Hematopoietic multipotent progenitor cell treated with erythropoietin and hydrocortisone succinate and interleukin-3 and kit ligand, for 15 days (in vitro differentiated cells): ENCODE results near the gene NGFR.
A peak's percentile ranks its signal among the peaks of the same experiment; 100 is the strongest.
"Not testable (repeated sequence)": the region's sequence is repeated elsewhere in the genome, so short reads cannot be mapped to it uniquely, and the experiment has no call there.

ENCODE experiments used
- DNase-seq: peaks from one replicate; pipeline ENCODE4 v3.0.0-alpha.2; 2015; ENCODE audit warnings: low spot score

Gene NGFR

DNA sequence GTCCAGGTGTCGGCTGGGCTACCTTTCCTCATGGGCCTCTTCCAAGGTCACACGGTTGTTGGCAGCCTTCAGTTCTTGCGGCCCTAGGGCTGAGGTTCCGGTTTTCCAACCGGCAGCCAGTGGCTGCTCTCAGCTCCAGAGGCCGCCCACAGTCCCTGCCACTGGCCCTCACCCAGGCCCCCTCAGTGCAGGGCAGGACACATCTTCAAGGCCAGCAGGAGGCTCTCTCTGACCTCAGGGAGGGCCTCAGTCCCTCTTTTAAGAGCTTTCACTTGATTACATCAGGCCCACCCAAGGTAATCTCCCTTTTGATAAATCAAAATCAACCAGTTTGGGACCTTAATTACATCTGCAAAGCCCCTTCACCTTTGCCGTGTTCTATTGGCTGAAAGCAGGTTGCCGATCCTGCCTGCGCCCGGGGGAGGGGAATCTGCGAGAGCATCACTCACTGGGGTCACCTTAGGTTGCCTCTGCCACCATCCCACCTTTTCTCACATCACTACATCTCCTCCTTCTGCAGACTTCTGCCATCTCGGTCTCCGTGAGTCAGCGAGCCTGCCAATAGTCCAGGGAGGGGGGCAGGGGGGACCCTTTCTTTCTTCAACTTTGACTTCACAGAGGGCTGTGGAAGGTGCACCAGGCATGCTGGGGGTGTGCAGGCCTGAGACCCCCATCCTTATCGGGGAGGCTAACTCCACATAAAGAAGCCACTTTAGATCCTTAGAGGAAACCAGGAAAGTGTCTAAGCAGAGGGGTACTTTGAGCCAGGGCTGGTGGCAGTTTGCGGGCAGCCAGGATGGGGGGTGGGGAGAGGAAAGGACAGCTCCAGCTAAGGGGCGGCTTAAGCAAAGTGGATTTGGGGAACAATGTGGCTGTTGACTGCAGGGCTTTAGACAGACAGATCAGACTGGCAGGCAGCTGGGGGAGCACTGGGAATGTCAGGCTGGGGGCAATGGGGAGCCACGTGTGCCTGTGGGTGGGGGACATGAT, 51.7 kb downstream of the NGFR start:
- DNase-seq = no peak

DNA sequence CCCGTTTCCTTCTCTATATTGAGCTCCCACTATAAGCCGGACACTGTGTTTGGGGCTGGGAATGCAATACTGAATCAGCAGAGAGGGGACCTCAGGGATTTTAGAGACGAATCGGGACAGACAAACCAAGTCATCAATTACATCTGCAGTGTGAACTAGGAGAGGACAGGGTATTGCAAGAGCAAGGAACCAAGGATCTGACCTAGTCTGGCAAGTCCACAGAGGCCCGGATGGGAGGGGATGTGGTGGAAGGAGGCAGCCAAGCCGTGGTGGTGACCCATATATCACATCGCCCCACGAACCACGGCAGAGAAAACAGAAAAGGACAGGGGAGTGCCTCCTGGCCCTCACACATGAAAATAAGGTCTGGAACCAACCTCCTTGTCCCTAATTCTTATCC, 52.5 kb downstream of the NGFR start:
- DNase-seq = no peak

DNA sequence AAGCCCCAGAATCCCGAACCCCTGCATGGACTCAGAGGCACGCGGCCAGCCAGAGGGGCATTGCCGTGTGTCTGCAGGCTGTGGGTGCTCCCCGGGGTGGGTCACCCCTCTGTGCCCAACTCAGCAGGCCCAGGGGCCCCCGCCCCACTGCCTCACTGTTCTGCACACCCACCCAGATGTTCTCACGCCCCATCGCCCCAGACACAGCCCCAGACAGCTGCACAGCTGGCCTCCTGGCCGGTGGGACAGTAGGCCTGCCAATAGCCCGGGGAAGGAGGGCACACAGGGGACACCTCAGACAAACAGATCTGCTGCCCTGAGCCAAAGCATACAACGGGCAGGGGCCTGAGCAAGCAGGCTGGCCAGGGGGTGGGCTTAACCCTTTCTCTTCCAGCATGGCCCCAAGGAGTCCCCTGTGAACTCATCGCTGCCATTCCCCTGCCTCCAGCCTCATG, 53.0 kb downstream of the NGFR start:
- no peak for DNase-seq

DNA sequence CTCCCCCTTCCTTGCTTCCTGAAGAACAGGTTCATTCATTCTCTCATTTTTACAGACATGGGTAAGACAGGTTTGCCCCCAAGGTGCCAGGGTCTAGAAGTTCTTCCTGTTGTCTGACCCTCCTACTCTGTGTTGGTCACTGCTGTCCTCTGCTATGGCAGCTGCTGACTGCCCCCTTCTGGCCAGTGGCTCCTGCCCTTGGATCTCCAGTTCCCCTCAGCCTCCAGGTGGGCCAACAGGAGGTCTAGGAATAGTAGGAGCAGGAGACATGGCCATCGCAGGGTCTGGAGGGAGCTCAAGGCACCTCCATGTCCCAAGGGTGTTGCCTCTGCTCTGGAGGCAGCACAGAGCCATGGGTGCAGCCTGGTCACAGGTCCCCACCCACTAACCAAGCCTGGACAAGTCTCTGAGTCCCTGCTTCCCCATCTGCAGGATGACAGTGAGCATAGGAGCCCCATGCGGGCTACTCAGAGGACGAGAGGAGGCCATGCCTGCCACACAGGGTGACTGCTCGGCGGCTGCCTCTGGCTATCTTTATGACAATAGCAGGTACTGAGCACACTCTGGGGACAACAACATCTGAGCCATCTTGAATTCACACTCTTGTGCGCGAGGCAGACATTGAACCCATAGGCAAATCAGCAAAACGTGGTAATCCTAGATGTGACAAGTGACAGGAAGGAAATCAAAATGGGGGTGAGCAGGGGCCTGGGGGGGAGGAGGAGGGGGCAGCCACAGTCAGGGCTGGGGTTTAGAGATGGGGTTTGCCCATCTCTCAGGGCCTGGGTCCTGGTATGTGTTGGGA, 53.6 kb downstream of the NGFR start:
- DNase-seq = no peak

DNA sequence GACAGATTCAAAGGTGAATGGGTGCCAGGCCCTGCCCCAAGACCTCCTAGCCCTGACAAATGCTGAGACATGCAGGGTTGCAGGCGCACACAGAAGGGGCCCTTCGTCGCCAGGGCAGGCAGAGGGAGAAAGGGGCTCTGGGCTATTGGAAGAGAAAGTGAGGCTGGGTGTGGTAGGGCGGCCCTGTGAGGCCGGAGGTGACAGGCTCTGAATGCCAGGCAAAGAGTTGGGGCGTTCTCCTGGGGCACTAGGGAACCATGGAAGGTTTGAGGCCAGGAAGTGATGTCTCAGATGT, 54.2 kb downstream of the NGFR start:
- DNase-seq = no peak

DNA sequence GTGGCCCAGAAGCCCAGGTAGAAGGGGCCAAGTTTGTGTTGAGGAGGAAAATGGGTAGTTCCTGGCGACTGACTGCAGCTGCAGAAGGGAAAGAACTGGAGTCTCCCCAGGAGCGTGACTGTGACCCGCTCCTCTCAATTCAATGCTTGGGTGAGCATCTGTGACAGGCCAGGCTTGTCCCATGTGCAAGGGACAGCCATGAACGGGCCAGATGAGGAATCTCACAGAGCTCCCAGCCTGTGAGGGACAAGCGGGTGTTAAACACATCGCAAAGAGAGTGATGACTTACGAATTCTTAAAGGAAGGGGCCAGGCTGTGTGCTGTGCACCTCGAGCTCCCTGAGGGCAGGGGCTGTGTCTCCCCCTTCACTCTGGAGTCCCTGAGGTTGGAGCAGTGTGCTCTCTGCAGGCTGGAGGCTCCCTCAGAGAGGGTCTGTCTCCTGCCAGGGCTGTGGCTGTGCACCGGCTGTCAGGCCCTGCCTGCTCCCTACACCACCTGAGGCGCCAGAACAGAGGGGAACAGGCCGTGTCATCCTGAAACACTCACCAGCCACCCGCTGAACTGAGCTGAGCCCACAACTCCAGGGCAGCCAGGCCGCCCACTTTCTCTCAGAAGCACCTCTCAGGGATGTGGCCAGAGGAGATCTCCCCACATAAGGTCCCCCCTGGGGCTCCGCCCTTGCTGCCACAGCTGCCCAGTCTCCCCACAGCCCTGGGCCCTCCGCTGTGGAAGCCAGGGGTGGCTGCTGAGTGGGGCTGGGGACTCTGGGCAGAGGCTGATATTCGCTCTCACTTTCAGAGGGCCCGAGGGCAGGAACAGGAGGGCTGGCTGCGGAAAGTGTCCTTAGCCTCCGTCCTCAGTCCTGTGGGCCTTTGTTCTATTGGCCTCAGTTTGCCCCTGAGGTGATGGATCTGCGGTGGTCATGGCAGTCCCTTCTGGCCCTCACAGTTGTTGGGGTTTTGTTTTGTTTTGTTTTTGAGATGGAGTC, 54.9 kb downstream of the NGFR start:
- DNase-seq = no peak

DNA sequence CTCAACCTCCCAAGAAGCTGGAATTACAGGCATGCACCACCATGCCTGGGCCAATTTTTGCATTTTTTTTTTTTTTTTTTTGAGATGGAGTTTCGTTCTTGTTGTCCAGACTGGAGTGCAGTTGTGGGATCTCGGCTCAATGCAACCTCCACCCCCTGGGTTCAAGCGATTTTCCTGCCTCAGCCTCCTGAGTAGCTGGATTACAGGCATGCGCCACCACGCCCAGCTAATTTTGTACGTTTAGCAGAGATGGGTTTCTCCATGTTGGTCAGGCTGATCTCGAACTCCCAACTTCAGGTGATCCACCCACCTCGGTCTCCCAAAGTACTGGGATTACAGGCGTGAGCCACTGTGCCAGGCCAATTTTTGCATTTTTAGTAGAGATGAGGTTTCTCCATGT, 55.7 kb downstream of the NGFR start:
- not testable (repeated sequence) for DNase-seq

DNA sequence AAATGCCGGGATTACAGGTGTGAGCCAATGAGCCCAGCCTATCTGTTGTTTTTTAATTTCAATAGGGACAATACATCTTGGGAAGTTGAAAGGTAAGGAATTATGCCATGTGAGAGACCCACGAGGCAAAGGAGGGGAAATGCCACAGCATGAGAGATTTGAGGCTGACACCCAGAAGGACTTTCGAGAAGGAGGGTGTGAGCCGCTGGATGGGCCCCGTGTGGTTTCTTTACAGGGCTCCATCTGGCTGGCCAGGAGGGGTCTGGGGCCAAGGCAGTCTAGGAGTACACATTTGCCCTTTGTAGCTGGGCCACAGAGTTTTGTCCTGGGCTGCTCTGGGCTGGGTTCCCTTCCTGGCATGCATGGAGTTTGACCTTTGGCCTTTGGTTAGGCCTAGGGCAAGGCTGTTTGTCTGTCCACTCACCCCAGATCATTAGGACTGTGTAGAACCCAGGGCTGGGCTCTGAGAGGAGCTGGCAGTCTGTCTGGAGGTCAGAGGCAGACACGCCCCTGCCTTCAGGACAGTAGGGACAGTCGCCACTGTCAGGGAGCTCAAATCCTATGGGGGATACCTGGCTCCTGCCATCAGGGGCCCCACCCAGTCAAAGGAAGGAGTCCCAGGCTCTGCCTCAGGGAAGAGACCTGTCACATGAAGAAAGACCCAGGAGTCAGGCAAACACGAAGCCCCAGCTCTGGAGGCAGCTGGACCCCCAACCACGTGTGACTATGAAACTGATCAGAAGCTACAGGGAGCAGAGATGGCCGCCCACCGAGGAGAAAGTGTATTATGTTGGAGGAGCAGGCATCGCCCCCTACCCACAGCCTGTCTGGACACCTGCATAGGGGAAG, 56.4 kb downstream of the NGFR start:
- no peak for DNase-seq

DNA sequence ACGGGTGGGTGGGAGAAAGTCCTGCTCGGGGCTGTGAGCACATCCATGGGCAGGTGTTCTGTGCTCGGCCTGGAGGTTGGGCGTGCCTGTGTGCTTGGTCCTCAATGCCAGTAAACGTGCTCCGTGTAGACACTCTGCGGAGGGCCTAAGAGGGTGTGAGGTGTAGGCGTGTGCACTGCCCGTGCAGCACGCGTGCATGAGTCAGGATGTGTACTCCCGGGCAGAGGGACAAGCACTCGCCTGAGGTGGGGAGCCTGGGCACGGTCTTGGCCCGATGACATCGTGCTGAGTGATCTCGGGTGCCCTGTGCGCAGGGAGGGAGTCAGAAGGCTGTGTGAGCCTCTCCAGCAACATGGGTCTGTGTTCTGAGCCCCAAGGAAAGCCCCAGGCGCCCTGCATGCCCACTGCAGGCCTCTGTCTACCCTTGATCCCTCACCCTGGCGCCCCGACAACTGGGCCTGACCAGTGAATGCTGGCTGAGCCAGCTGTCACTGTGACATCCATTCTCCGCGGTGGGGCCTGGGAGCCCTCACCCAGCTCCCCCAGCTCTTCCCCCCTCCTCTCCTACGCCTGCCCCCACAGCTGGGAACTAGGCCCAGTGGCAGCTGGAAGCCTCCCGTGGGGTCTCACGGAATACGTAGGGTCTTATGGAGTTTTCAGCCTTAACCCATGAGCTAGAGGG, 57.1 kb downstream of the NGFR start:
- DNase-seq = no peak

DNA sequence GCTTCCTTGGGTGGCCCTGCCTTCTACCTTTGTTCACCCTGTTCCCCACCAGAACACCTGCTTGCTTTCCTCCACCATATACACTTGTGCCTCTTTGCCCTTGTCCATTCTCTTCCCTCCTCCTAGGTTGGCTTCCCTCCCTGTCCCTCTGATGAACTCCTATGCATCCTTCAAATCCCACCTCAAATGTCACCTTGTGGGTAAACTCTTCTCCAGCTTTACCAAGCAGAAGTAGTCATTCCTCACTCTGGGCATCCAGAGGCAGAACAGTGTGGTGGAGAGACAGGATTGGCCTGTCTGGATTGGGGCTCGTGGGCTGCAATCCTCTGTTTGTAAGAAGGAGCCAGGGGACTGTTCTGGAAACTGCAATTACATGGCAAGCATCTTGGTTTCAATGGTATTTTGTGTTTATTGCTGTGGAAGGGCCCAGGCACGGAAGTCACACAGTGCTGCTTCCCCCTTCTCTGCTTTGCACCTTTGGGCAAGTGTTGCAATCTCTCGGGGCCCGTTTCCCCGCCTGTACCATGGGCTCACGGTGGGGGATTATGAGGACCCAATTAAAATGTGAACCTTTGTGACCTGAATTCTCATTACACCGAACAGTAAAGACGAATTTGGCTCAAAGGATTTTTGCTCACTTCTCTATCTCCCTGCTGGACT, 58.7 kb downstream of the NGFR start:
- no peak for DNase-seq

DNA sequence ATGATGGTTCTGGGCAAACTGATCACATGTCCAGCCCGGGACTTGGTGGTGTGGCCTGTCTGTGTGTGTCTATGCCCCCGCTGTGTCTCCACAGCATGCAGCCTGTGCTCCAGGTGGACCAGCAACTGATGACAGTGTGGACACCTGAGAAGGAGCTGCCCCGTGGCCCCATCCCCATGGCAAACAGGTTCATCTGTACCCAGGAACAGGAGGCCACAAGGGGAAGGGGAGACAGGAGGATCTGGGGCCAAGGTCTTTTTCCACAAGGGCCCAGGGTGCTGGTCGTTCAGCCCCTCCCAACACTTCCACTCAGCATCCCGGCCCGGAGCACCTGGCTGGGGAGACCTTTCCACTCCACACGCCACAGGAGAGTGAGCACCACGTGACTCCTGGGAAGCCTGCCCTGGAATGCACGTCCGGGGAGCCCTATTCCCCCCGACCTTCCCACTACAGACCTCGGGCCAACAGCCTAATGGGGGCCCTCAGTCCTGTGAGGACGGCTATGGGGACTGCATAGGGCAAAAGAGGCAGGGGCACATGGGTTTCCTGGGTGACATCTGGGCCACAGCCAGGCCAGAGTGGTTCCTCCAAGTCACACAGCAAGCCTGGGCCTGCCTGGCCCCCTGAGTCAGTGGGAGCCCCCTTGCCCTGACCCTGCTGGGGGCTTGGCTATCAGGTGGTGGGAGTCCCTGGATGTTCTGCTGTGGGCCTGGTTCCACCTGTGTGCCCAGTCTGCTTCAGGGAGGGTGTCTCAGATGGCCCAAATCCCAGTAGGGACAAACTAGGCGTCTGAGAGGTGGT, 59.8 kb downstream of the NGFR start:
- DNase-seq = no peak

DNA sequence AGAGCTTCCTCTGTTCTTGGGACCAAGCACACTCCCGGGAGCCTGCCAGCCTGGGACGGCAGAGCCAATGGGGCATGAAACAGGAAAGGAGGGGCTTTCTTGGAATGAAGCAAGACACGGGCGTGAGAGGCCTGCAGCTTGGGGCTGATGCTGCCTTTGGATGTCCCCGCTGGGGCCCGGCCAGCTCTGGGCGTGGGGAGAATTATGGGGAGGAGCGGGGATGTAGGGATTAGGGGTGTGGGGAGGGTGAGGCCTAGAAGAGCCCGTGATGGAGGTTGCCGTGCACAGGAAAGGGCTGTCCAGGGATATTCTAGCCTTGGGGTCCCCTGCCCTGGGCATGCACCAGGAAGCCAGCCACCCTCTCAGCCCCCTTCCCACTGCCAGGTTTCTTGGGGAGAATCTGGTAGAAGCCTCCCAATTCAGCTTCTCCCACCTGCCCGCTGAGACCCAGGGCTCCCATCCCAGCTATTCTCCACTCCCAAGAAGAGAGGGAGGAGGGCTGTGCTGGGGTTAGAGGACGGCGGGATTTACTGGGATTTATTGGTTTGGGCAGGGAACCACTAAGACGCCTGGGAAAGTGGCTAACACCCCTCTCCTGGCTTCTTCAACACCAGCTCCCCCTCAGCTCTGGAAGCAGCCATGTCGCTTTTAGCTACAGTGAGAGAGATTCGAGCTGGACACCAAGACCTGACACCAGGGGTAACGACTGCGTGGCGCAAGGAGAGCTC, 60.6 kb downstream of the NGFR start:
- DNase-seq = no peak

DNA sequence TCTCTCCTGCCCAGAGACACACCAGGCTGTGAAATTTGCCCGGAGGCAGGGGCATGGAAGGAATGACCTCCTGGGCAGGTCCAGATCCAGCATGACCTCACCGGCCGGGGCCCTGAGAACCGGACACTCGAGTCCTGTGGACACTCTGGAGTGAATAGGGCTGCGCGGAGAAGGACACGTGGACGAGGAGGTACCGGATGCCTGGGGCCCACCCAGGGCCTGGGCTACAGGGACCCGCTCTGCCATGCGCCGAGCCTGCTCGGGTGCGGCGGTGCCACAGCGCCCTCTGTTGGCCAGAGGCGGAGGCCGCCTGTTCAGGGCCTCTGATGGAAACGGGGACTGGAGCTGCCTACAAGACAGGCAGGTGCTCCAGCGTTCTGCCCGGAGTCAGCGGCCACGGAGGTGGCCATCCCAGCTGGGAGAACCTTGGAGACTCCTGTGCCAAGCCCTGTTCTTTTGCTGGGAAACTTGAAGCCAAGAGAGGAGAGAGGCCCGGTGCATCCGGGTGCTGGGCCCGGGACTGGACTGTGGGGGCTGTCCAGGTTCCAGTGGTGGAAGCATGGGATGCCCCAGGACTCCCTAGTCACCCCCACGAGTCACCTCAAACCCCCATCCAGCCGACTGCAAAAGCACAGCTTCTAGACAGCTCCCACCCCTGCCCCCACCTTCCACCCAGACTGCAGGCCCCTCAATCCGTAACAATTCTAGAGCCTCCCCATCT, 61.3 kb downstream of the NGFR start:
- DNase-seq = peak; percentile 65

DNA sequence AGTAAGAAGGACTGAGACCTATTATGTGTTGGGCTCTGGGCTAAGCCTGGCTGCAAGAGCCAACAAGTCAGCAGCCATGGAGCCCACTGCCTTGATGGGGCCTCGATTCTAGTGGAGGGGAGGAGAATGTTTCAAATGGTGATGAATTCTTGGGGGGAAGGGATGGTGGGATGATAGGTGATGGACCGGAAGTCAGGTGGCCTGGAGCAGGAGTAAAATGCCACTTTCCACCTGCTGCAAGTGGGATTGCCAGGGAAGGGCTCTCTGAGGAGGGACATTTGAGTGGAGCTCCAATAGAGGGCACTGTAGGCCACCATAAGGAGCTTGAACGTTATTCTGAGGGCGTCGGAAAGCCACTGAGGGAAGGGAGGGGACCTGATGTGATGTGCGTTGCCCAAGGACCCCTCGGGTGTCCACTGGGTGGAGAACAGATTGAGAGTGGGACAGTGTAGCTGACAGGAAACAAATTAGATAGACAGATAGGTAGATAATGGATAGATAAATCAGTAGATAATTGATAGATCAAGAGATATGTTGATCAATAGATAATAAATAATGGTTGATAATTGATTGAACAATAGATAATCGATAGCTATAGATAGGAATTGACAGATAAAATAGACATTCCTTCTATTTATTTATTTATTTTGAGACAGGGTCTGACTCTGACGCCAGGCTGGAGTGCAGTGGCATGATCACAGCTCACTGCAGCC, 62.4 kb downstream of the NGFR start:
- DNase-seq = peak; percentile 31
